NCI-H2196 (cell line): Measurements from ENCODE around the gene PRELID2.
"Not testable (repeated sequence)": the region's sequence is repeated elsewhere in the genome, so short reads cannot be mapped to it uniquely, and the experiment has no call there.

Experiments
- DNase-seq: peaks from one replicate; lab custom pipeline; 2025; ENCODE audit not compliant: unreplicated experiment; lab: John Stamatoyannopoulos, UW

Gene PRELID2

DNA sequence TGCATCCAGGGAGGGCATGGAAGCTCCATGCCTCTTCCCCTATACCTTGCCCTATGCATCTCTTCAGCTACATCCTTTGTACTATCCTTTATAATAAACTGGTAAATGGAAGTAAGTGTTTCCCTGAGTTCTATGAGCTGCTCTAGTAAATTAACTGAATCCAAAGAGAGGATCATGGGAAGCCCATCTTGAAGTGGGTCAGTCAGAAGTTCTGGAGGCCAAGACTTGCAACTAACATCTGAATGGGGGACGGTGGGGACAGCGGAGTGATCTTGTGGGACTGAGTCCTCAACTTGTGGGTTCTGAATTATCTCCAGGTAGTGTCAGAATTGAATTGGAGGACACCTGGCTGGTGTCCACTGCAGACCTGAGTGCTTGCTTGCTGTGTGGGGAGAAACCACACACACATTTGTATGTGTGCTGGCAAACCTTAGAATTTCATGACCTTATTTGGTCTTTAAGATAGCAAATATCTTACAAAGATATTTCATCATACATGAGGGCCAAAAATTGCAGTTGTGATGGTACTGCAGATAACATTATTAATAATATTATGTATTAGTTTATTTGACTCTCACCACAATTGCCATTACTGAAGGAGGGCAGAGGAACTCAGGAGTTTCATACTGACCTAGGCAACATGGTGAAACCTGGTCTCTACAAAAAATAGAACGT lies 5.5 kb upstream of the PRELID2 start:
- no peak for DNase-seq

- DNase-seq = no peak
Measured at GRCh38 chr5:145838276-145838675, 3.1 kb upstream of the PRELID2 start.

DNA sequence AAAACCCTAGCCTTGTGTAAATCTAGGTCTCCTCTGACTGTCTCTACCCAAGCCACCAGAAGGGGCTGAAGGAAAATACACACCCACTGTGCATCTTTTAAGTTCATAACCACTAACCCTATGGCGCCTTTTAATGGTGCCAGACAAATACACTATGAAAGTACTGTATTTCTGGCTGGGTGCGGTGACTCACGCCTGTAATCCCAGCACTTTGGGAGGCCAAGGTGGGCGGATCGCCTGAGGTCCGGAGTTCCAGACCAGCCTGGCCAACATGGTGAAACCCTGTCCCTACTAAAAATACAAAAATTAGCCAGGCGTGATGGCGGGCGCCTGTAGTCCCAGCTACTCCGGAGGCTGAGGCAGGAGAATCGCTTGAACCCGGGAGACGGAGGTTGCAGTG lies 1.1 kb upstream of the PRELID2 start:
- not testable (repeated sequence) for DNase-seq

- DNase-seq = no peak
Measured at GRCh38 chr5:145835848-145836239, 702 bp upstream of the PRELID2 start.

- DNase-seq = no peak
Measured at GRCh38 chr5:145834554-145834916, 607 bp downstream of the PRELID2 start.

GRCh38 chr5:145833631-145834200 lies 1.4 kb downstream of the PRELID2 start:
- no peak for DNase-seq

DNA sequence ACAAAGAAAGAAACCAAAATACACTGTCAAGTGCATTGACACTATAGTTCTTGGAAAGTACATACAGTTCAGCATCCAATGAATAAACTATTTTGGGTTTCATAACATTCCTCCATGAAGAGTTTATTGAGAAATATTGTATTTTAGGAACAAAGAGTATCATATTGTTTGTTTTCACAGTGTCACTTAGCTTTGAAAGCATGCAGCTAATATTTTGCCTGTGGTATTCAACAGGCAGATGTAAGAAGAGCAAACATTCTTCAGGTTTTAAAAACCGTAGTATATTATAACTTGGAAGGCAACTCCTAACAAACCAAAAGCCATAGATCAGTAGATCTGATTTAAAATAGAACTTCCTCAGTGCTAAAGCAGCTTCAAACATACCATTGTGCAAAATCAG lies 4.5 kb downstream of the PRELID2 start:
- DNase-seq = no peak

GRCh38 chr5:145829708-145830361 lies 5.3 kb downstream of the PRELID2 start:
- peak; percentile 18 for DNase-seq

- no peak for DNase-seq
Measured at GRCh38 chr5:145826895-145827674, 8.1 kb downstream of the PRELID2 start.

GRCh38 chr5:145825751-145826180 lies 9.4 kb downstream of the PRELID2 start:
- peak; percentile 33 for DNase-seq

GRCh38 chr5:145824040-145824439 lies 11.1 kb downstream of the PRELID2 start:
- DNase-seq = no peak

GRCh38 chr5:145818604-145819003 lies 16.5 kb downstream of the PRELID2 start:
- DNase-seq = no peak

GRCh38 chr5:145812877-145813276 lies 22.3 kb downstream of the PRELID2 start:
- no peak for DNase-seq

GRCh38 chr5:145811834-145812625 lies 23.1 kb downstream of the PRELID2 start:
- DNase-seq = peak; percentile 57

DNA sequence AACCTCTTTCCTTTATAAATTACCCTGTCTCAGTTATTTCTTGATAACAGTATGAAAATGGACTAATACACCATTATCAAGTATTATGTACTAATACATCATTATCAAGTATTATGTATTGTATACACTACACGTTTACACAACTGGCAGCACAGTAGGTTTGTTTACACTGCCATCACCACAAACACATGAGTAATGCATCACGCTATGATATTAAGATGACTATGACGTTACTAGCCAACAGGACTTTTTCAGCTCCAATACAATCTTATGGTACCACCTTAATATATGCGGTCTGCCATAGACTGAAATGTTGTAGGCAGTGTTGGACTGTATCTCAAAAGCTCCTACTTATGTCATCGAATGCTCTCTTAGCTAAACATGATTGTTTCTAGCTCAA lies 28.2 kb downstream of the PRELID2 start:
- no peak for DNase-seq

- no peak for DNase-seq
Measured at GRCh38 chr5:145805819-145806218, 29.3 kb downstream of the PRELID2 start.

DNA sequence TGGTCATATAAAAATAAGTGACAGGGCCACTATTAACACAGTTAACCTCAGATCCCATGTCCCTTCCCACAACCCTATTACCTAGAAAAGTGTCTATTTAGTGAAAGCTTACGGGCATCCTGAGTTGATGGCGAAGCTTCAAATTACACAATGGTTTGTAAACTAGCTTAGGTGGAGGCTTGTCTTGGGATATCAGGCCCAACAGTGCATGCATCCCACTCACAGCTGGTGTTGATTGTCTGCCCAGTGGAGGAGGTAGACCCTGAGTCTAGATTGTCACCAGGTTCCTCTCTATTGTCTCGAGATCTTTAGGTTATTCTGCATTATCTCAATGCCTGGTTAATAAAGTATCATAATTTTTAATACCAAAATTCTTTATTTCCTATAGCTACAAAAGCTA lies 30.4 kb downstream of the PRELID2 start:
- no peak for DNase-seq

DNA sequence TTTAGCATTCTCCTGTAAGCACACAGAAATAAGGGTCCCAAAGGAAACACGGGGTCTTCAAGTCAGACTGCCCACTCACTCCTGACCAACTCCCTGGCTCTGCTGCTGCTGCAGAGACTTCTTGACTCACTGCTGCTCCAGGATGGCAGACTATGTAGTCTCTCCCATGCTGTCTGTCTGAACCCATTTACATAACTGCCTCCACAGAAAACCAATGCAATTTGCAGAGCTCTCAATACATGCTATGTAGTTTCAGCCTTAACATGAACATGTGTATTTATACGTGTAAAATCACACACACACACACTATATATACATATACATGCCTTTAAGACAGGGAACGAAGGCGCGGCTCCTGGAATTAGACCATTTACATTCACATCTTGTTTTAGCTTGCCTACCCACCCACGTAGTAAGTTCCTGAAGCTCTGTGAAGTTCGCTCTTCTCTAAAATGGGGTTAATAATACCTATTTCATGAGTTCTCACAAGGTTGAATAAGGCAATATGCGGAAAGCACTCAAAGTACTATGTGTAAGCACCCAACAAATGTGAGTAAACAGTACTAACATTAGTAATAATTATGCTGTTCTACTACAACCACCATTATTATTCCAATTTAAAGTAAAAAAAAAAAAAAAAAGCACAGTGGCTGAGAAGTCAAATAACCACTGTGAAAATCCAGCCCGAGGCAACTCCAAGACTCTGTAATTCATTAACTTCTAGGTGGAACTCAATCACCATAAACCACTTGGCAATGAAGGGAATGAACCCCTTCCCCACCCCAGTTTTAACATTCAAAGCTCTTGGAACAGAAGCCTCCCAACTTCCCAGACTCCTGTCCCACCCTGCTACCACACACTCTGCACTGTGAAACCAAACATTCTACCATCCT lies 31.8 kb downstream of the PRELID2 start:
- no peak for DNase-seq

DNA sequence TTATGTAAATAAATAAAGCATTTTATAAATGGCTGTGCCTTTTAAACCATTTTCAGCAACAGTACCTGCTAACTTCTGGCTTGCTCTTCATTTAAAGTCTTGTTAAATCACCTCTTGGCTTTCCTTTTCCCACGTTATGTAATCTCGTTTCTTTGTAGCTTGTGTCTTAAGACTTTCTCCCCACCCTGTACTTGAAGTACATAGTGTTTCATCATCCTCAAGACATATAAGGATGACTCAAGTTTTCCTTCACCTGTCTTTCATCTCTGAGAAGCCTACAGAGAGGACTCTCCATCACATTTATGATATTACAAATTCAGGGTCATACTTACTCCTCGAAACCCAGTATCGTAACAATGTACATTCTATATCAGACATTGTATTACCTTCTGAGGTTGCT lies 33.9 kb downstream of the PRELID2 start:
- no peak for DNase-seq

- no peak for DNase-seq
Measured at GRCh38 chr5:145800181-145800580, 35.0 kb downstream of the PRELID2 start.
